22Rv1 (cell line): ENCODE results near the gene COG2.

Experiments
- H3K27ac ChIP-seq: fragments of 450-650 bp; 2 replicates; pipeline ENCODE4 v1.5.1; 2017
- ZFX ChIP-seq: fragments of 450-650 bp; IDR thresholded peaks from 2 replicates; pipeline ENCODE4 v1.6.1; 2017; ENCODE audit warnings: antibody characterized with exemption, borderline replicate concordance
- TF ChIP-seq, protein P1 (sequence below): fragments of 450-650 bp; IDR thresholded peaks from 2 replicates; pipeline ENCODE4 v1.5.1; 2017; ENCODE audit warnings: mild to moderate bottlenecking

Gene COG2

DNA sequence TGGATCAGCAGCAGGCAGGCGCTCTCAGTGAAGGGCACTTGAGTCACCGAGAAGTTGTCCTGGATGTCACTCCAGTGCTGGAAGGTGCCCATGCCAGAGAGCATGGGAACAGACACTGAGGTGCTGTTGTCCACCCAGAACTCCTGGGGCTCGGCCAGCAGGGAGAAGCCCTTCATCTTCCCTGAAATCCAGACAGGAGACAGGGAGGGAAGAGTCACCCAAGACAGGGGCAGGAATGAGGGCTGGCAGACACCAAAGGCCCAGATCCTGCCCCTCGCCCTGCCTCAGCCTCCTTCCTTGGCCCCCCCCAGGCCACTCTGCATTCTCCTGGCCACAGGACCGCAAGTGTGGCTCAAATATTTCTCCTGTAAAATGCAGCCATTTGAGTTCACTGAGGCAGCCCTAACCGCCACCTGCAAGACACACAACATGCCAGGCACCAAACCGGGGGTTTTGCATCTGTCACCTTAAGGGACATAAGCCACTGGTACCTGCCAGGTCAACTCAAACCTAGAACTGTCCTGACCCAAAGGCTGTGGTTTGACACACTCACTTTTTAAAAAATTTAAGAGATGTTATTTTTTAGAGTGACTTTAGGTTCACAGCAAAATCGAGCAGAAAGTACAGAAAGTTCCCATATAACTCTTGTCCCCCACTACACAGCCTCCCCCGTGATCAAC is 63.9 kb downstream of the COG2 start:
- TF ChIP-seq ZFX = no peak
- TF ChIP-seq, protein P1, sequence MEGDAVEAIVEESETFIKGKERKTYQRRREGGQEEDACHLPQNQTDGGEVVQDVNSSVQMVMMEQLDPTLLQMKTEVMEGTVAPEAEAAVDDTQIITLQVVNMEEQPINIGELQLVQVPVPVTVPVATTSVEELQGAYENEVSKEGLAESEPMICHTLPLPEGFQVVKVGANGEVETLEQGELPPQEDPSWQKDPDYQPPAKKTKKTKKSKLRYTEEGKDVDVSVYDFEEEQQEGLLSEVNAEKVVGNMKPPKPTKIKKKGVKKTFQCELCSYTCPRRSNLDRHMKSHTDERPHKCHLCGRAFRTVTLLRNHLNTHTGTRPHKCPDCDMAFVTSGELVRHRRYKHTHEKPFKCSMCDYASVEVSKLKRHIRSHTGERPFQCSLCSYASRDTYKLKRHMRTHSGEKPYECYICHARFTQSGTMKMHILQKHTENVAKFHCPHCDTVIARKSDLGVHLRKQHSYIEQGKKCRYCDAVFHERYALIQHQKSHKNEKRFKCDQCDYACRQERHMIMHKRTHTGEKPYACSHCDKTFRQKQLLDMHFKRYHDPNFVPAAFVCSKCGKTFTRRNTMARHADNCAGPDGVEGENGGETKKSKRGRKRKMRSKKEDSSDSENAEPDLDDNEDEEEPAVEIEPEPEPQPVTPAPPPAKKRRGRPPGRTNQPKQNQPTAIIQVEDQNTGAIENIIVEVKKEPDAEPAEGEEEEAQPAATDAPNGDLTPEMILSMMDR = no peak
- no peak overlapping the region for H3K27ac ChIP-seq

DNA sequence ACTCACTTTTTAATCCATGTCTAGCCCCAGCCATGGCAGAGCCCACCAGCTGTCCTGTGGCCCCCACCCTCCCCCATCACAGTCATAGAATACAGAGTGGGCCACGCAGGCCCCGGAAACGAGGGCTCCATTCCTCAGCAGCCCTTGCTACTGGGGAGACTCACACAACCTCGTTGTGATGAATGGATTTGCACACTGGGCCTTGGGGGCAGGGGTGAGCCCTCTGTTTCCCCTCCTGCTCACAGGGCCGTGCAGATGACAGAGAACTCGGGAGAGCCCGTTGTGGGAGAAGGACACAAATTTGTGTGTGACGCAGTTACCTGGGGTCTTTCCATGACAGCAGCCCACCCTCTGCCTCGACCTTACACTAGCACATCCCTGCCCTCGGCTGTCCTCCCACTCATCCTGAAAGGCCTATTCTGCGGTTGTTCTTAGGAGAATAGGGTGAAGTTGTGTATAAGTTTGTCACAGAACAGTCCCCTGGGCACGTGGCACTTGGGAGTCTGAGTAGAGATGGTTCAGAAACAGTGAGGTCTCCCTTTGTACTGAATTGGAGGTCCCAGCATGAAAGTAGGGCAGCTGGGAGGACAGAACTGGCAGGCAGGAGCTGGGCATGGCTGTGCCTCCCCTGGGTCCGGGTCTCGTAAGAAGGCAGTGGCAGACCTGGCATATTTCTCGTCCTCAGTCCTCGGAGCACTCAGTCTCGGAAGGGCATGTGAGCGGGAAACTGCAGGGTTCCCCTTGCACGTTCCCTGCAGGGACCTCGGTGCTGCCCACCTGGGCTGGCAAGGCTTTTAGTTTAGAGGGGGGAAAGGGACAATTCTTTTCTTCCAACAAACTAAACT is 64.8 kb downstream of the COG2 start:
- TF ChIP-seq, protein P1 = no peak
- no peak for TF ChIP-seq ZFX
- H3K27ac ChIP-seq = no peak overlapping the region

DNA sequence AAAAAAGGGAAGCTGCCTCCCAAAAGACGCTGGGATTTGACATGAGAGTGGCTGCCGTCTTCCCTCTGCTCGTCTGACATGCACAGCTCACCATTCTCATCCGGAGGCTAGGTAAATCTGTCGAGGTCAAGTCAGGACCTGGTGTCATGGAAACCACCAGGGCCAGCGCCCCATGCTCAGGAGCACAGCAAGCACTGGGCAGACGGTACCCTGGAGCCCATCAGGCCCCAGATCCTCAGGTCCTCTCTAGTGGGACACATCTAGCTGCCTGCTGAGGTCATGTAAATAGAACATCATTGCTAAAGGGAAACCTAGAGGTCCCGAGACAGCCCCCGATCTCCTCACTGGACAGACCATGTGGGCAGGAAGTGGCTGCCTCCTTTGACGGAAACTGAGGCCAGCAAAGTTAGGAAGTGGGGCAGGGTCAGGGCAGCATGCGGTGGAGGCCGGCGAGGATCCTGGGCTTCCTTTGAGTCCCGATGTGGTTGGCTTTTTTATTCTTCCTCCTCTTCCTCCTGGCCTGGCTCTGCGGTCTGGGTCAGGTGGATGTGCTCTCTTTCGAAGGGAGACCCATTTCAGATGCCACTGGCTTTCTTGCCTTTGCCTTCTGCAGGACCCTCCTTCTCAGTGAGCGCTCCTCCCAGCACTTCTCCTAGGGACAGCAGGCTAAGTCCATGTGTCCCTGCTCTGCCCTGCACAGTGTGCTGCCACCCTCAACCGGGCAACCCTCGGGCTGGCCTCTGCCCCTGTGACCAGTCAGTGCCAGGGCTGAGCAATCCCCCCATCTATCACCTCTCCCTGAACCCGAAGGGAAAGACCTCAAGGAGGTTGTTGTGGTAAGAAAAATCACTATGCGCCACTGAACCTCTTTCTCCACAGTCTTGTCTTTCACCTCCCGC is 65.7 kb downstream of the COG2 start:
- H3K27ac ChIP-seq = no peak overlapping the region
- no peak for TF ChIP-seq ZFX
- TF ChIP-seq, protein P1 = no peak

GRCh38 chr1:230708631-230709580 is 66.6 kb downstream of the COG2 start:
- TF ChIP-seq, protein P1 = no peak
- no peak for TF ChIP-seq ZFX
- H3K27ac ChIP-seq = no peak overlapping the region

DNA sequence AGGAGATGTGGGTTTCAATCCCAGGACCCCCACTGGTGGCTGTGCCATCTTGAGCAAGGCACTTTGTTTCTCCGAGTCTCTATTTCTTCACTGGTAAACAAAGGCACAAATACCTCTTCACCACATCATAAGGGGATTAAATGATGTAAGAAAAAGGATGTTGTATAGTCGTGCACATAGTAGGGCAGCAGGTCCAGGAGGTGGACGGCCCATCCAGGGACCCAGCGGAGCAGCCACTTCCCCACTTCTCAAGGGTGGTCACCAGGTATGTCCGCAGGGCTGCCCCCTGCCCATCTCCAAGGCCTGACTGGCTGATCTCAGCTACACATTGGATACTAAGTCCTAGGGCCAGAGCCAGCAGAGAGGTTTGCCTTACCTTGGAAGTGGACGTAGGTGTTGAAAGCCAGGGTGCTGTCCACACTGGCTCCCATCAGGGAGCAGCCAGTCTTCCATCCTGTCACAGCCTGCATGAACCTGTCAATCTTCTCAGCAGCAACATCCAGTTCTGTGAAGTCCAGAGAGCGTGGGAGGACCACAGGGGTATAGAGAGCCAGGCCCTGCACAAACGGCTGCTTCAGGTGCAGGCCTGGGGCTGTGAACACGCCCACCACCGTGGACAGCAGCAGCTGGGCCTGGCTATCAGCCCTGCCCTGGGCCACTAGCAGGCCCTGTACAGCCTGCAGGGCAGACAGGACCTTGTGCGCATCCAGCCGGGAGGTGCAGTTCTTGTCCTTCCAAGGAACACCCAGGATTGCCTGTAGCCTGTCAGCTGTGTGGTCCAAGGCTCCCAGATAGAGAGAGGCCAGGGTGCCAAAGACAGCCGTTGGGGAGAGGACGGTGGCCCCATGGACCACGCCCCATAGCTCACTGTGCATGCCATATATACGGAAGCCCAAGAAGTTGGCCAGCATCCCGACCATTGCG is 67.6 kb downstream of the COG2 start:
- TF ChIP-seq ZFX = no peak
- TF ChIP-seq, protein P1 = no peak
- no peak overlapping the region for H3K27ac ChIP-seq
